B cell (primary cell): ENCODE results near the gene MLANA. TPM values are rescaled to one million over a fixed set of nuclear protein-coding genes. Genes with fewer than 3 reads are reported as not detected.

Experiments
- ATAC-seq: fragments of 200-7000 bp; cut with Tn5 transposase; one replicate; pipeline ENCODE4 v1.10.0; 2021; ENCODE audit warnings: low read depth, mild to moderate bottlenecking, moderate number of reproducible peaks, moderate library complexity
- CTCF ChIA-PET: fragments of 350-600 bp; sonication (Branson Sonifier 250); formaldehyde crosslinking; loops from one replicate; lab custom pipeline; 2021; ENCODE audit warnings: antibody characterized with exemption, inconsistent platforms; lab: Charles Lee
- POLR2A ChIA-PET: fragments of 350-600 bp; sonication (Branson Sonifier 250); formaldehyde crosslinking; loops from one replicate; lab custom pipeline; 2021; ENCODE audit warnings: antibody characterized with exemption; lab: Charles Lee
- DNase-seq: peaks from one replicate; pipeline ENCODE4 v3.0.0; 2013
- H2AFZ ChIP-seq: 2 replicates; pipeline ENCODE4 v1.6.1; 2012; ENCODE audit warnings: mild to moderate bottlenecking, low read depth, low read length; ENCODE audit not compliant: insufficient read depth, poor library complexity, severe bottlenecking
- H3K27ac ChIP-seq, 2 donors: 1 replicate in 1 of 2; 2 replicates in 1 of 2; pipeline ENCODE4 v1.5.1; 2012 to 2013; ENCODE audit warnings: low read length in 2 of 2, mild to moderate bottlenecking in 2 of 2, moderate library complexity in 1 of 2
- H3K27me3 ChIP-seq, 4 experiments: fragments of 200-600 bp in 1 of 4; sonication (generic) in 1 of 4; replicated peaks in 1 of 4; 1 replicate in 2 of 4; 2 replicates in 2 of 4; pipeline versions ENCODE4 v1.6.1 to v1.7.0; 2013 to 2016; ENCODE audit warnings: low read length in 3 of 4, mild to moderate bottlenecking in 2 of 4, mixed read lengths in 1 of 4, moderate library complexity in 1 of 4; ENCODE audit not compliant: insufficient read depth in 4 of 4, control insufficient read depth in 3 of 4; ENCODE audit errors: control extremely low read depth in 1 of 4
- H3K36me3 ChIP-seq, 2 experiments: replicated peaks in 1 of 2; 1 replicate in 1 of 2; 2 replicates in 1 of 2; pipeline versions ENCODE4 v1.6.1 to v1.7.1; 2013; ENCODE audit warnings: low read length in 1 of 2; ENCODE audit not compliant: insufficient read depth in 2 of 2, control insufficient read depth in 1 of 2; ENCODE audit errors: control extremely low read depth in 1 of 2, extremely low read depth in 1 of 2
- H3K4me1 ChIP-seq, 2 donors: fragments of 200-600 bp in 1 of 2; sonication (generic) in 1 of 2; 1 replicate in 1 of 2; 2 replicates in 1 of 2; pipeline versions ENCODE4 v1.5.1 to v1.6.1; 2013 to 2017; ENCODE audit warnings: low read length in 2 of 2; ENCODE audit not compliant: control insufficient read depth in 2 of 2, insufficient read depth in 2 of 2
- H3K4me2 ChIP-seq: replicated peaks from 2 replicates; pipeline ENCODE3; 2012; ENCODE audit warnings: mild to moderate bottlenecking, low read depth, low read length; ENCODE audit not compliant: poor library complexity, severe bottlenecking
- H3K4me3 ChIP-seq, 5 experiments: fragments of 200-600 bp in 1 of 5; sonication (generic) in 1 of 5; 1 replicate in 3 of 5; 2 replicates in 2 of 5; pipeline versions ENCODE4 v1.5.1 to v1.7.0; 2011 to 2016; ENCODE audit warnings: low read length in 4 of 5, mild to moderate bottlenecking in 4 of 5, low read depth in 2 of 5, control low read depth in 1 of 5, moderate library complexity in 1 of 5; ENCODE audit not compliant: insufficient read depth in 1 of 5; ENCODE audit errors: control extremely low read depth in 1 of 5, extremely low read depth in 1 of 5
- H3K79me2 ChIP-seq: fragments of 200-600 bp; sonication (generic); one replicate; pipeline ENCODE4 v1.6.0; 2016; ENCODE audit warnings: low read length; ENCODE audit not compliant: control insufficient read depth, insufficient read depth
- H3K9ac ChIP-seq: fragments of 200-600 bp; sonication (generic); 2 replicates; pipeline ENCODE4 v1.6.1; 2017; ENCODE audit warnings: mild to moderate bottlenecking, low read length, moderate library complexity
- H3K9me3 ChIP-seq, 3 donors: one replicate each; pipeline versions ENCODE4 v1.6.1 to v1.7.1; 2013; ENCODE audit warnings: low read length in 2 of 3; ENCODE audit not compliant: control insufficient read depth in 2 of 3, insufficient read depth in 1 of 3; ENCODE audit errors: control extremely low read depth in 1 of 3
- H4K20me1 ChIP-seq: 2 replicates; pipeline ENCODE4 v1.6.0; 2012; ENCODE audit warnings: mild to moderate bottlenecking, low read length; ENCODE audit not compliant: insufficient read depth, control insufficient read depth, poor library complexity, severe bottlenecking
- H3K27ac Mint-ChIP-seq: one replicate; pipeline ENCODE4 v1.8.0; 2021; ENCODE audit warnings: mixed read lengths
- H3K27me3 Mint-ChIP-seq: one replicate; pipeline ENCODE4 v1.8.0; 2021; ENCODE audit warnings: mixed read lengths
- H3K4me1 Mint-ChIP-seq: one replicate; pipeline ENCODE4 v1.8.0; 2021; ENCODE audit warnings: mixed read lengths
- H3K4me3 Mint-ChIP-seq: one replicate; pipeline ENCODE4 v1.8.0; 2021; ENCODE audit warnings: mixed read lengths
- H3K9me3 Mint-ChIP-seq: one replicate; pipeline ENCODE4 v1.8.0; 2022; ENCODE audit warnings: mixed read lengths; ENCODE audit not compliant: insufficient read depth
- EZH2 ChIP-seq: IDR thresholded peaks from 2 replicates; pipeline ENCODE4 v1.6.1; 2012; ENCODE audit warnings: borderline replicate concordance, low read depth, mild to moderate bottlenecking, moderate library complexity, low read length; ENCODE audit not compliant: insufficient read depth, poor library complexity, severe bottlenecking
- WGBS: methylation state at CpG from one replicate; pipeline ENCODE4 v1.1.5; 2013; ENCODE audit warnings: missing lambda C conversion rate; ENCODE audit not compliant: insufficient coverage; 5-methylcytosine and 5-hydroxymethylcytosine counted together
- intact Hi-C: fragments of 100-400 bp; cut with micrococcal nuclease; formaldehyde crosslinking; loops from one replicate; pipeline ENCODE4 v1.10.0; 2022
- polyA plus RNA-seq: library from polyadenylated mRNA; depleted of rRNA; stranded (reverse); fragments of >200 nt; gene quantifications from 2 replicates; pipeline ENCODE4 v1.2.3, GENCODE V29; 2012
- total RNA-seq, 2 donors: library from RNA; stranded (reverse); fragments of 120-200 nt in 1 of 2; gene quantifications; 1 replicate in 1 of 2; 2 replicates in 1 of 2; pipeline versions ENCODE4 v1.2.3 to v1.2.4, GENCODE V29; 2013 to 2022
- TF ChIP-seq, protein P1 (sequence below): fragments of 200-600 bp; IDR thresholded peaks from one replicate; pipeline ENCODE4 v1.8.0; 2022; ENCODE audit warnings: antibody characterized with exemption, mild to moderate bottlenecking

The MLANA gene
- total and polyA plus RNA-seq, 2 donors (not counting 1 experiment from before 2014, with no cell fraction given) = not detected

DNA sequence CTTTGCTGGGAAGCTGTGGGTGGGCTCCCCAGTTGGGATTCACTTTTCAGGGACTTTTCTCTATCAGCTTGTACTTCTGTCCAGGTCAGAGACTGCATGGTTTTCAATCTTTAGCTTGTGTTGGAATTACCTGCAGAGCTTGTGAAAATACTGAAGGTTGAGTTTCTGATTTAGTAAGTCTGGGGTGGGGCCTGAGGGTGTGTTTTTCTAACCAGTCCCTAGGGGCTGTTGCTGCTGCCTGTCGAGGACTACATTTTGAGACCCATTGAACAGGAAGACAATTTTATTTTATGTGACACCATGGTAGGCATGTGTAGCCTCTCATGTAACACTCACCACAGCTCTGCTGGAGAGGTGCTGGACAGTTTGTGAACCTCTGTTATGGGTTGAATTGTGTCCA lies 14.7 kb upstream of the MLANA start:
- Histone ChIP-seq H3K4me2 (no peak overlapping the region), H3K9ac (no peak overlapping the region), H3K79me2 (no peaks in the 10 kb centered on the region), H3K36me3 (peaks cover 0 to 3% of the 10 kb centered on the region in 2 experiments), H3K27me3 (no peaks in the 10 kb centered on the region), H3K4me1 (peaks cover 0 to 7% of the 10 kb centered on the region in 2 donors), H3K9me3 (peaks cover 0 to 3% (median 0%) of the 10 kb centered on the region in 3 donors), H4K20me1 (no peaks in the 10 kb centered on the region), H3K4me3 (no peak overlapping the region), H2AFZ (no peak overlapping the region), H3K27ac (no peak overlapping the region)
- intact Hi-C loops = no loop called here
- no CpG with 5 or more reads among the region's 1 CpG for WGBS
- H3K4me3 Mint-ChIP-seq = no peak overlapping the region
- no peak for DNase-seq
- no peak for ATAC-seq
- H3K9me3 Mint-ChIP-seq = no peaks in the 10 kb centered on the region
- TF ChIP-seq EZH2 = no peak
- TF ChIP-seq, protein P1, sequence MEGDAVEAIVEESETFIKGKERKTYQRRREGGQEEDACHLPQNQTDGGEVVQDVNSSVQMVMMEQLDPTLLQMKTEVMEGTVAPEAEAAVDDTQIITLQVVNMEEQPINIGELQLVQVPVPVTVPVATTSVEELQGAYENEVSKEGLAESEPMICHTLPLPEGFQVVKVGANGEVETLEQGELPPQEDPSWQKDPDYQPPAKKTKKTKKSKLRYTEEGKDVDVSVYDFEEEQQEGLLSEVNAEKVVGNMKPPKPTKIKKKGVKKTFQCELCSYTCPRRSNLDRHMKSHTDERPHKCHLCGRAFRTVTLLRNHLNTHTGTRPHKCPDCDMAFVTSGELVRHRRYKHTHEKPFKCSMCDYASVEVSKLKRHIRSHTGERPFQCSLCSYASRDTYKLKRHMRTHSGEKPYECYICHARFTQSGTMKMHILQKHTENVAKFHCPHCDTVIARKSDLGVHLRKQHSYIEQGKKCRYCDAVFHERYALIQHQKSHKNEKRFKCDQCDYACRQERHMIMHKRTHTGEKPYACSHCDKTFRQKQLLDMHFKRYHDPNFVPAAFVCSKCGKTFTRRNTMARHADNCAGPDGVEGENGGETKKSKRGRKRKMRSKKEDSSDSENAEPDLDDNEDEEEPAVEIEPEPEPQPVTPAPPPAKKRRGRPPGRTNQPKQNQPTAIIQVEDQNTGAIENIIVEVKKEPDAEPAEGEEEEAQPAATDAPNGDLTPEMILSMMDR = no peak
- ChIA-PET POLR2A (no interaction called here), CTCF (interaction anchor here (1.2 kb wide), 1 partner anchor 10 kb away, joined by 5 read pairs; no protein-coding TSS in a partner anchor)
- no peak overlapping the region for H3K27ac Mint-ChIP-seq
- peaks cover 7% of the 10 kb centered on the region for H3K4me1 Mint-ChIP-seq
- no peaks in the 10 kb centered on the region for H3K27me3 Mint-ChIP-seq

DNA sequence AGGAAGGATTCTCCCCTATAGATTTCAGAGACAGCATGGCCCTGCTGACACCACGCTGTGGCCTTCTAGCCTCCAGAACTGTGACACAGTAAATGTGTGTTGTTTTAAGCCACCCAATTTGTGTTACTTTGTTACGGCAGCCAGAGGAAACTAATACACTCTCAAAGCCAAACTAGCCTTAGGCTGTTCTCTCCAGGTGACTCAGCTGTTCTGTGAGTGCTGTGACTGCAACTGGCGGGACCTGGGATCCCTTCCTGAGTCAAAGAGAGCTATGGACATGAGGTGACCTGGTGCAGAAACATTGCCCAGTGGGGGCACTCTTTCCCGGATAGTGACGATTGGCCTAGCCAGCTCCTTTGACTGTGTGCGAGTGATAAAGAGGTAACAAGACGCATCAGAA lies 14.0 kb upstream of the MLANA start:
- Histone ChIP-seq H3K36me3 (peaks cover 0 to 3% of the 10 kb centered on the region in 2 experiments), H3K4me1 (peaks cover 0 to 7% of the 10 kb centered on the region in 2 donors), H3K27ac (no peak overlapping the region), H3K4me3 (no peak overlapping the region), H3K9me3 (peaks cover 0 to 3% (median 0%) of the 10 kb centered on the region in 3 donors), H4K20me1 (no peaks in the 10 kb centered on the region), H2AFZ (no peak overlapping the region), H3K27me3 (no peaks in the 10 kb centered on the region), H3K4me2 (no peak overlapping the region), H3K79me2 (no peaks in the 10 kb centered on the region), H3K9ac (no peak overlapping the region)
- H3K4me1 Mint-ChIP-seq = peaks cover 7% of the 10 kb centered on the region
- TF ChIP-seq, protein P1 = no peak
- TF ChIP-seq EZH2 = no peak
- H3K27ac Mint-ChIP-seq = no peak overlapping the region
- ATAC-seq (no peak), DNase-seq (no peak)
- intact Hi-C loops = no loop called here
- no peaks in the 10 kb centered on the region for H3K9me3 Mint-ChIP-seq
- CTCF ChIA-PET = interaction anchor here (1.1 kb wide), 1 partner anchor 10 kb away, joined by 6 read pairs; no protein-coding TSS in a partner anchor
- POLR2A ChIA-PET = no interaction called here
- no peak overlapping the region for H3K4me3 Mint-ChIP-seq
- H3K27me3 Mint-ChIP-seq = no peaks in the 10 kb centered on the region
- 97% methylated on average over 5 of the region's 7 CpGs for WGBS
